IMR-90 (cell line): ENCODE results near the gene GSS. TPM values are rescaled to one million over a fixed set of nuclear protein-coding genes. Genes with fewer than 3 reads are reported as not detected.
A peak's percentile ranks its signal among the peaks of the same experiment; 100 is the strongest.

Experiments used
- ATAC-seq: fragments of 200-7000 bp; cut with Tn5 transposase; 2 replicates; pipeline ENCODE4 v1.9.1; 2020; ENCODE audit warnings: low read depth, mild to moderate bottlenecking, moderate library complexity
- BruUV-seq: library from RNA; stranded (reverse); fragments of 400-500 nt; replicated peaks from 2 replicates; lab custom pipeline; 2021; lab: Mats Ljungman, UMichigan
- CTCF ChIA-PET: fragments of 300-600 bp; formaldehyde crosslinking; extraction: SDS; loops from one replicate; lab custom pipeline; 2021; ENCODE audit warnings: antibody characterized with exemption; lab: Yijun Ruan, JAX
- POLR2A ChIA-PET: fragments of 300-600 bp; sonication (Branson Sonifier 250); formaldehyde crosslinking; loops from one replicate; lab custom pipeline; 2022; ENCODE audit warnings: antibody characterized with exemption; ENCODE audit not compliant: unreplicated experiment; lab: Charles Lee
- DNase-seq: peaks from one replicate; pipeline ENCODE4 v3.0.0; 2013
- H2AFZ ChIP-seq: replicated peaks from 2 replicates; pipeline ENCODE3; 2013; ENCODE audit warnings: low read length, mild to moderate bottlenecking; ENCODE audit not compliant: poor library complexity
- H2AK5ac ChIP-seq: 2 replicates; pipeline ENCODE4 v1.6.1; 2013; ENCODE audit warnings: low read depth, low read length, inconsistent platforms
- H2AK9ac ChIP-seq: replicated peaks from 2 replicates; pipeline ENCODE3; 2013; ENCODE audit warnings: mild to moderate bottlenecking, low read depth, low read length, moderate library complexity; ENCODE audit not compliant: poor library complexity
- H2BK120ac ChIP-seq: 2 replicates; pipeline ENCODE4 v1.6.1; 2013; ENCODE audit warnings: low read depth, low read length, inconsistent platforms
- H2BK15ac ChIP-seq: 3 replicates; pipeline ENCODE4 v1.6.1; 2013; ENCODE audit warnings: low read depth, low read length, inconsistent platforms
- H2BK20ac ChIP-seq: 2 replicates; pipeline ENCODE4 v1.6.1; 2013; ENCODE audit warnings: low read depth, mild to moderate bottlenecking, inconsistent platforms, low read length, moderate library complexity
- H2BK5ac ChIP-seq: 2 replicates; pipeline ENCODE4 v1.6.1; 2013; ENCODE audit warnings: mild to moderate bottlenecking, low read depth, low read length, inconsistent platforms; ENCODE audit not compliant: poor library complexity, severe bottlenecking
- H3K14ac ChIP-seq: replicated peaks from 2 replicates; pipeline ENCODE4 v1.6.1; 2013; ENCODE audit warnings: low read depth, low read length, inconsistent platforms
- H3K18ac ChIP-seq: 2 replicates; pipeline ENCODE4 v1.6.1; 2013; ENCODE audit warnings: low read depth, low read length, control low read depth
- H3K23ac ChIP-seq: 2 replicates; pipeline ENCODE4 v1.6.1; 2013; ENCODE audit warnings: low read depth, low read length, inconsistent platforms
- H3K27ac ChIP-seq: 2 replicates; pipeline ENCODE4 v1.5.1; 2013; ENCODE audit warnings: mild to moderate bottlenecking, control low read depth, low read length; ENCODE audit not compliant: insufficient read depth
- H3K27me3 ChIP-seq: 2 replicates; pipeline ENCODE4 v1.6.1; 2013; ENCODE audit warnings: low read length; ENCODE audit not compliant: control insufficient read depth, insufficient read depth
- H3K36me3 ChIP-seq: 2 replicates; pipeline ENCODE4 v1.6.1; 2013; ENCODE audit warnings: low read length, mixed read lengths; ENCODE audit not compliant: control insufficient read depth, insufficient read depth
- H3K4ac ChIP-seq: 2 replicates; pipeline ENCODE4 v1.6.1; 2013; ENCODE audit warnings: low read depth, low read length, inconsistent platforms
- H3K4me1 ChIP-seq: 2 replicates; pipeline ENCODE4 v1.6.1; 2013; ENCODE audit warnings: low read length, mixed read lengths; ENCODE audit not compliant: control insufficient read depth, insufficient read depth
- H3K4me2 ChIP-seq: 2 replicates; pipeline ENCODE4 v1.6.1; 2013; ENCODE audit warnings: low read depth, mild to moderate bottlenecking, control low read depth, low read length, moderate library complexity
- H3K4me3 ChIP-seq: 2 replicates; pipeline ENCODE4 v1.5.1; 2013; ENCODE audit warnings: low read depth, mild to moderate bottlenecking, control low read depth, low read length, moderate library complexity; ENCODE audit not compliant: insufficient read depth
- H3K56ac ChIP-seq: 2 replicates; pipeline ENCODE4 v1.6.1; 2013; ENCODE audit warnings: low read length, inconsistent platforms; ENCODE audit not compliant: insufficient read depth; ENCODE audit errors: extremely low read depth
- H3K79me1 ChIP-seq, 2 experiments: 2 replicates each; pipeline ENCODE4 v1.6.1; 2013; ENCODE audit warnings: low read length in 2 of 2, inconsistent platforms in 1 of 2, low read depth in 1 of 2
- H3K9ac ChIP-seq: 2 replicates; pipeline ENCODE4 v1.6.1; 2013; ENCODE audit warnings: low read depth, low read length, control low read depth
- H3K9me1 ChIP-seq: 2 replicates; pipeline ENCODE4 v1.6.1; 2013; ENCODE audit warnings: low read length, inconsistent platforms; ENCODE audit not compliant: insufficient read depth
- H3K9me3 ChIP-seq: 2 replicates; pipeline ENCODE4 v1.6.1; 2013; ENCODE audit warnings: low read length; ENCODE audit not compliant: control insufficient read depth, insufficient read depth
- H4K20me1 ChIP-seq: 2 replicates; pipeline ENCODE4 v1.6.1; 2013; ENCODE audit warnings: low read length, inconsistent platforms; ENCODE audit not compliant: insufficient read depth
- H4K5ac ChIP-seq: 2 replicates; pipeline ENCODE4 v1.6.1; 2013; ENCODE audit warnings: mild to moderate bottlenecking, low read depth, low read length, control low read depth
- H4K8ac ChIP-seq, 2 experiments: 2 replicates each; pipeline ENCODE4 v1.6.1; 2013; ENCODE audit warnings: low read depth in 2 of 2, low read length in 2 of 2, control low read depth in 1 of 2, inconsistent platforms in 1 of 2
- H4K91ac ChIP-seq: 2 replicates; pipeline ENCODE4 v1.6.1; 2013; ENCODE audit warnings: low read depth, low read length, inconsistent platforms; ENCODE audit not compliant: insufficient read depth
- BHLHE40 ChIP-seq: fragments of 150-350 bp; IDR thresholded peaks from 2 replicates; pipeline ENCODE4 v1.6.1; 2016; ENCODE audit warnings: mild to moderate bottlenecking, low read depth, low read length
- CEBPB ChIP-seq: IDR thresholded peaks from 2 replicates; pipeline ENCODE4 v1.6.1; 2012; ENCODE audit warnings: low read depth, low read length, improper control_type of control experiment
- CHD1 ChIP-seq: IDR thresholded peaks from 2 replicates; pipeline ENCODE4 v1.6.1; 2012; ENCODE audit warnings: low read depth, low read length, improper control_type of control experiment
- CTCF ChIP-seq: conservative IDR thresholded peaks from 2 replicates; pipeline ENCODE4 v1.5.1; 2012; ENCODE audit warnings: mild to moderate bottlenecking, low read depth, low read length, improper control_type of control experiment
- MXI1 ChIP-seq: IDR thresholded peaks from 2 replicates; pipeline ENCODE4 v1.6.1; 2012; ENCODE audit warnings: low read depth, mild to moderate bottlenecking, low read length, moderate library complexity, borderline replicate concordance
- USF2 ChIP-seq: fragments of 150-350 bp; IDR thresholded peaks from 2 replicates; pipeline ENCODE4 v1.6.1; 2017; ENCODE audit warnings: mild to moderate bottlenecking, antibody characterized with exemption, low read length, low read depth
- WGBS, 2 experiments: methylation state at CpG; one replicate each; pipeline versions ENCODE4 v1.1.5 to v1.1.7; 2013; ENCODE audit warnings: missing lambda C conversion rate in 2 of 2; ENCODE audit not compliant: insufficient read length in 1 of 2; ENCODE audit errors: extremely low coverage in 2 of 2; 5-methylcytosine and 5-hydroxymethylcytosine counted together
- dilution Hi-C: fragments of 300-500 bp; cut with HindIII; formaldehyde crosslinking; loops from one replicate; pipeline ENCODE4 v1.14.3; 2018; ENCODE audit warnings: low sequenced_read_pairs; ENCODE audit not compliant: unreplicated experiment
- in situ Hi-C: fragments of 300-500 bp; cut with MboI; formaldehyde crosslinking; loops from 3 replicates; pipeline ENCODE4 v1.14.3; 2019; ENCODE audit warnings: low sequenced_read_pairs, inconsistent platforms, mixed read lengths
- intact Hi-C: fragments of 100-400 bp; cut with micrococcal nuclease; formaldehyde crosslinking; loops from 2 replicates; pipeline ENCODE4 v1.10.0; 2022
- polyA plus RNA-seq, 3 experiments: library from polyadenylated mRNA; depleted of rRNA; stranded (reverse); fragments of >200 nt; gene quantifications; 2 replicates each; pipeline ENCODE4 v1.2.3, GENCODE V29; 2012; ENCODE audit warnings: low replicate concordance in 1 of 3
- total RNA-seq: library from RNA; depleted of rRNA; stranded (reverse); fragments of >200 nt; gene quantifications from 2 replicates; pipeline ENCODE4 v1.2.3, GENCODE V29; 2012

Gene GSS
- total and polyA plus RNA-seq, 2 of the 4 experiments (the other 2 are of a cell fraction): 73.7 to 90.0 TPM

- no peak for ATAC-seq
- BruUV-seq: no TSS peak
- Histone ChIP-seq H3K9me3 (no peaks in the 10 kb centered on the region), H4K5ac (no peak overlapping the region), H3K27ac (no peak overlapping the region), H2AK9ac (no peak overlapping the region), H2BK5ac (no peak overlapping the region), H3K4me2 (no peak overlapping the region), H3K9ac (no peak overlapping the region), H2AK5ac (no peak overlapping the region), H3K36me3 (peaks cover 3% of the 10 kb centered on the region), H2BK15ac (no peak overlapping the region), H3K27me3 (no peaks in the 10 kb centered on the region), H4K91ac (no peak overlapping the region), H3K9me1 (peaks cover 9% of the 10 kb centered on the region), H3K14ac (no peak overlapping the region), H2BK120ac (no peak overlapping the region), H3K4me3 (no peak overlapping the region), H3K79me1 (peaks cover 13 to 36% of the 10 kb centered on the region in 2 experiments; a peak in 3 of 4 replicates), H3K18ac (no peak overlapping the region), H3K4ac (no peak overlapping the region), H2AFZ (no peak overlapping the region), H2BK20ac (no peak overlapping the region), H3K56ac (no peak overlapping the region), H3K4me1 (peaks cover 5% of the 10 kb centered on the region), H4K8ac (0 out of 4 replicates have a peak overlapping the region, but pooled peaks of 1 of the 2 experiments have one; percentile 14), H4K20me1 (no peaks in the 10 kb centered on the region), H3K23ac (no peak overlapping the region)
- TF ChIP-seq CTCF: no peak
- TF ChIP-seq CHD1: no peak
- no peak for TF ChIP-seq USF2
- no peak for TF ChIP-seq BHLHE40
- TF ChIP-seq MXI1: no peak
- no peak for TF ChIP-seq CEBPB
- intact Hi-C loops: no loop called here
- ChIA-PET POLR2A (no interaction called here), CTCF (interaction anchor here (0.6 to 1.4 kb wide), 3 partner anchors 29 to 77 kb away, joined by 3 to 4 read pairs (median 4); partner anchors contain the start of gene ACSS2)
- dilution Hi-C loops: no loop called here
- 61% methylated on average over 2 of the region's 8 CpGs; no CpG with 5 or more reads in 1 of the 2 experiments for WGBS, 2 experiments
- DNase-seq: no peak
- in situ Hi-C loops: no loop called here
Observed at GRCh38 chr20:34951652-34952051, 4.0 kb downstream of the GSS start.
